RPMI8226 (cell line): ENCODE results near the gene DGKH.
A peak's percentile ranks its signal among the peaks of the same experiment; 100 is the strongest.

Experiments used
- DNase-seq: peaks from one replicate; pipeline ENCODE4 v3.0.0-alpha.2; 2015

The DGKH gene

DNA sequence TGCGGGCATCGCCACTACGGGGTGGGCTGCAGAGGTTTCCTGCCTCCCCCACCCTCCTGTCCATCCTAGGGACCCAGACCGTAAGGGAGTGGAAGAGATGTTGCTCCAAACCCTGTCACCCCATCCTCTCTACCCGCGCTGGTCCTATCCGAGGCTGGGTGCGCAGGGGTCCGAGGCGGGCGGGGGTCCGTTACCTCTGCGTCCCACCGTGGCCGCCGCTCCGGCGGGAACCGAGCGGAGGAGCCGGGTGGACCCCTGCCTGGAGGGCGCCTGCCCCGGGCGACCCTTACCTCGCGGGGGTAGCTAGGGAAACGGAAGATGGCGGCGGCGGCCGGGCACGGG lies at the start of gene DGKH:
DGKH (plus strand) TSS at position 307 of the 342 bp plus-strand sequence. CDS start 126 bp downstream, outside the sequence.
- no peak for DNase-seq

DNA sequence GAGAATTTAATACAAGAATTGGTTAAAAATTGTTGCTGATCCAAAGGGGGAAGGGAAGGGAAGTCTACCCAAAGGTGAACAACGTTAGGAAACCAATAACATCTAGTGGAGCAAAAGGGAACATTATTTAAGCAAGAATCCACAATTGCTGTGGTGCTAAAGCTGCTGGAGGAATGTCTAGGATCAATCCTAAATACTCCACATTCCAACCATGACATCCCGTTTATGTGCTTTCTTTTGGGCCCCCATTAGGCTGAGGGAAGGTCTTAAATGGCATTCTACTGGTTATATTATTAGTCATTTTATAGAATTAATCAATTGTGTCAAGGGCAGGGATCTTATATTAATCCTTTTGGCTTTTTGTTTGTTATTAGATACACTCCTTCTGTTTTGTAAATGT lies 47.6 kb upstream of the DGKH start:
- DNase-seq = no peak

DNA sequence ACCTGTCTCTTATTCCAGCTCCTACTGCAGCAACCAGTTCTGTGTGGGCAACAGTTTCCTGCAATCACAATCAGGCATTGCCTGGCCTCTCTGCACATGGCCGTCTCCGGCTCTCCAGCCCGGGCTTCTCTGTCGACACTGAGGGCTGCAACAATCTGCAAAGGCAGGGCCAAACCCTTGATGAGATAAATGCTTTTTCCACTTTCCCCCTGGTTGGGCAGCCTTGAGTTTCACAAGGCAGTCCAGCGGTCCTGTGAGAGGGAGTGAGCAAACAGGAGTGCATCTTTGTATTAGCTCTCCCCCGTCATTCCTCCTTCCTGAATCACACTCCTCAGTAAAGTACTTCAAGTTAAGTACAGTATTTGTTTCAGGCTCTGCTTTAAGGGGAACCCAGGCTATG lies 46.9 kb upstream of the DGKH start:
- DNase-seq = no peak

- no peak for DNase-seq
Measured at GRCh38 chr13:42002066-42002465, 46.4 kb upstream of the DGKH start.

GRCh38 chr13:42007844-42008243 lies 40.6 kb upstream of the DGKH start:
- DNase-seq = no peak

GRCh38 chr13:42009057-42009456 lies 39.4 kb upstream of the DGKH start:
- no peak for DNase-seq

DNA sequence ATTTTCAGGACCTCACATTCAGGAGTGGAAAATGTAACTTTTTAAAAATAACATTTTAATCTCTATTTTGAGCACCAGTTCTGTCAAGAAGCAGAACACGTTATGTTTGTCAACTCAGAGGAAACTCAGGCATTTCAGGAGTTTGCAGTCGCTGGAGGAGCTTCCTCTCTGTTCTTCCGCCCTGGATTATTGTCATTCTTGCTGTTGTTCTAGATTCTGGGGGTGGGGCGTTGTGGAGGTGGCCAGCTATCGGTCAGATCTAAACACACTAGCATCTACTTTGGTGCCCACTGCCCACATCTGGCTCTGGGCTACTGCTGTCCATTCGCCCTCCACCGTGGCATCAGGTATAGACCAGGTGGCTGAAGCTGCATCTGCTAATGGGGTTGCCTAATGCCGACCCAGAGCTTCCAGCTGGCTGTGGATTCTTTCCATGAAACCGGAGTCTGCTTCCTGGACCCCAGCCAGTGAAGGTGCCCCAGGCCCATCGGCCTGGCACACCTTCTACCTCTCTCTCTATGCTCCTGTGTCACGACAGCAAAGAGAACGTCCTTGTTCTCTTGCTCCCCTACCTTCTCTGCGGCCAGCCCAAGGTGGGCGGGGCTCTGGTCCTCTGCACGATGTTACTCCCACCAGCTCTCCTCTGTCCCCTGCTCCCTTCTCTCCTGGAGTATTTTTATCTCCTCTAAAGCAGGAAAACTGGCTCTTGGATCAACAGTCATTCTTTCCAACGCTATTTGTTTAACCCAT lies 36.7 kb upstream of the DGKH start:
- DNase-seq = no peak

GRCh38 chr13:42014119-42014518 lies 34.3 kb upstream of the DGKH start:
- no peak for DNase-seq

GRCh38 chr13:42017264-42017663 lies 31.2 kb upstream of the DGKH start:
- no peak for DNase-seq

GRCh38 chr13:42021851-42022250 lies 26.6 kb upstream of the DGKH start:
- DNase-seq = no peak

GRCh38 chr13:42022336-42022735 lies 26.1 kb upstream of the DGKH start:
- DNase-seq = no peak

- DNase-seq = no peak
Measured at GRCh38 chr13:42022796-42023493, 25.5 kb upstream of the DGKH start.

DNA sequence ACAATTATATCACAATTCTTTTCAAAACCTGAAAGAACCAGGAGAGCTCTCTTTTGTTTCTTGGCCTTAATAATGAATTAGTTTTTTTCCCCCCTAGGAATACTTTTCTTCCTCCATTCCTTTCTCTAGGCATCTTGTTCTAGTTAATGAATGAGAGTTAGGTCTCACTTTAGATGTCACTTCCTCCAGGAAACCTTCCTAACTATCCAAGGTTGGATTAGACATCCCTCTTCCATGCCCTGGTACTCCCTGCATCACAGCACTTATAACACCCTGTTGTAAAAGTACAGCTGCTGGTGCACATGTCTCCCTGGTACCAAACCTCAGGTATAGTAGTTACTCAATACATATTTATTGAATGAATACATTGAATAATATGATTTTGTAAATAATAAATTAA lies 21.2 kb upstream of the DGKH start:
- no peak for DNase-seq

DNA sequence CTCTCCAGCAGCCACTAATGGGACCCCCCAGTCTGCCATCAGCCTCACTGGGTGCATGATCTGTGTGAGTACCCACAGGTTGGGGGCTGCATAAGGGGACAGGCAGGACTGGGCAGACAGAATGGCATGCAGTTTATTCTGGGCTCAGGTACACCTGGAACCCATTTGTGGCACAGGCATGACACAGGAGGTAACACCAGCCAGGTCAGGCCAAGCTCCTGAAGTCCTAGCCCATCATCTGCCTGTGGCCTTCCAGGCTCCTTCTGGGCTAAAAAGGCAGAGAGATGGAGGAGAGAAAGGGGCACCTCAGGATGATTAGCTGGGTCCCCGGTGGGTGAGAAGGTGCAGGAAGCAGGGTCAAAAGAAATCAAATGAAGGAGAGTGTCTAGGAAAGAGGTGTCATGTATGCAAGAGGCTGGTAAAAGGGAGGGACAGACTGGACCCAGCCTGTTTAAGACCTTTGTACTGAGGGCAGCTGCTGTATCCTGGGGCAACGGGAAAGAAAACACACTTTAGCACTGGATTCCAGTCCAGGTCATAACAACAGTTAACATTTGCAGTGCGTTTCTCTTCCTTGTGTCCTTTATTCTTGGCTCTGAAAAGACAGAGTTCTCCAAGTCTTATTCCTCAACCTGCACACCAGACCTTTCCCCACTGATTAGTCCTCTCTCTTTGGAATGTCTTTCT lies 20.2 kb upstream of the DGKH start:
- no peak for DNase-seq

DNA sequence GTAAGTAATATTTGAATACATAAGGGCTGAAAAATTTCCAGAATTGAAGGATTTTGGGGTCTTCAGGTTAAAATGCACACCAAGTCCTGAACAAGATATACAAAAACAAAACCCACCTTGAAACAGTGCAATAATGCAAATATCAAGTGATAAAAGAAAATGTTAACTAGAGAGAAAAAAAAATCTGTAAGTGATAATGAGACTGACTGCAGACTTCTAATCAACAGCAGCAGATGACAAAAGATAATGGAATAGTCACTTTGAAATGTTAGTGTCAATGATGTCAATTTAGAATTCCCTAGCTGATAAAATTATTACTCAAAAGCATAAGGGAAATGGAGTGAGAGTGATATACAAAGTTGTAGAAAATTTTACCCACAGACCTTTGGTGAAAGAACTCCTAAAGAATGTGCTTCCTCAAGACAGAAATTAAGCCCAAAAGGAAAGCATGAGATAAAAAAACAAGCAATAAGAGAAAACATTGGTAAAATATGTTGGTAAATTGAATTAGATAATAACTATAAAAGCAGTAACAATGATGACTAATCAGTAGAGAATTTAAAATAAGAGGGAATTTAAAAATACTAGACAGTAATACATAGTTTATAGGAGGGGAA lies 12.4 kb upstream of the DGKH start:
- DNase-seq = no peak

DNA sequence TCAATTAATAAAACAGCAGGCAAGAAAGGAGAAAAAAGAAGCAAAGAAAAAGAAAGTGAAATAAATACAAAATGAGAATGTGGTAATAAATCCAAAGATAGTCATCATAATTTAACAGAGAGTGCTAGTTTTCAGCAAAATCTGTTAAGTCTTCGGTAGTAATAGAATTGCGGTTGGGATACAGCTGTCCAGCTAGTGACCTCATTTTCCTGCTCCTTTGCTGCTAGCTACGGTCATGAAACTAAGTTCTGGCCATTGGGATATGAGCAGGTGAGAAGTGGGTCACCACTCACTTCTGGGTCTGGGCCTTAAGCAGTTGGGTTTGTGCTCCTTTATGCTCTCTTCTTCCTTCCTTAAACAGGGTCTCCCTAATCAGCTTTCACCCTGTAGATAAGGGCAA lies 11.7 kb upstream of the DGKH start:
- no peak for DNase-seq

GRCh38 chr13:42038661-42039456 lies 9.6 kb upstream of the DGKH start:
- no peak for DNase-seq

DNA sequence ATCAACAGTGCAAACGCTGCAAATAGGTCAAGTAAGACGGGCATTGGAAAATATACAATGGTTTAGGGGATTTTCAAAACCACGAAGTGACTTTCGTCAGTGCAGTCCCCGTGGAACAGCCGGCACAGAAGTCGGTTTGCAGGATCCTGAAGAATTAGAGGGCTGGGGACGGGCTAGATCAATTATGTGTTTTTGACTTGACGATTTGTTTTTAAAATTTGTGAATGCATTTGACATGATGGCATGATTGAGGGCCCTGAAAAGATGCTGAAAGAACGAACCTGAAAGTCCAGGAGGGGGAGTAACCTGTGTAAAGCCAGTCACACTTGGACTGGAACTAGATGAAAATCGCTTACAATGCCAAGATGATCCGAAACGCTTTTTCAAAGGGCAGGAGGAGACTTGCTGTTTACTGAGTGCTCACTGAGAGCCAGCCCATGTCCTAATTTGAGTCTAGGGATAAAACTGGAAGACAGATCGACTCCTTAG lies 8.9 kb upstream of the DGKH start:
- DNase-seq = peak; percentile 70

GRCh38 chr13:42039946-42040729 lies 8.3 kb upstream of the DGKH start:
- DNase-seq = peak; percentile 90

- DNase-seq = no peak
Measured at GRCh38 chr13:42040730-42041010, 7.8 kb upstream of the DGKH start.

DNA sequence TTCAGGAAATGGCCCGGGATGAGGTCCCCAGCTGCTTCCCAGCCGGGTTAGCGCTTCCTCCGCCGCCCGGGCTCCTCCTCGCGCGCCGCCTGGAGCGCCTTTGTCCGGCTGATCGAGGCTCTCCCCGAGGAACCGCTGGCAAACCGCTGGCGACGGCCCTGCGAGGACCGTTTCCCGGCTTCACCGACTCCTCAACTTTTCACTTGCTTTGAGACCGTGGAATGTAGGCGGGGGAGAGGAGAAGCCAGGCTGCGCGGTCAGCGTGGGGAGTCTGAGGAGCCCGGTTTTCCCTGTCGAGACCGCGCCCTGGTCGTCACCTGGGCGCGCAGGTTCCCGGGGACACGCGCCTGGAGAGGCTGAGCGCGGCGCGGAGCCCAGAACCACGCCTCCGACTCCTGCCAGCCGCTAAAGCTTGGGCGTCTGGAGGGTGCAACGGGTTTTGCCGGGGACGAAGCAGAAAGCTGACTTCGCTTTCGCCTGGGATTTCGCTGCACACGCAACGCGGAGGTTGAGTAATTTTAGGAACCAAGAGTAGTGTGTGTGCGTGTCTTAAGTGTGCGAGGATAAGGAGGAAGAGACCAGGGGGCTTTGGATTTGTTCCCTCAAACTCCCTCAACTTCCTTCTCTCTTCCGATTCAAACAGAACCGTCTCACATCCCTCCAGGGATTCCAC lies 7.3 kb upstream of the DGKH start:
- DNase-seq = peak; percentile 78

- DNase-seq = peak; percentile 69
Measured at GRCh38 chr13:42041684-42042035, 6.8 kb upstream of the DGKH start.
